Smooth muscle cell (in vitro differentiated cells): ENCODE measurements around the gene OOSP2. TPM values are rescaled to one million over a fixed set of nuclear protein-coding genes. Genes with fewer than 3 reads are reported as not detected.

Source experiments
- DNase-seq: peaks from one replicate; lab custom pipeline; 2025; ENCODE audit not compliant: unreplicated experiment; lab: John Stamatoyannopoulos, UW
- H2AFZ ChIP-seq: fragments of 200-600 bp; sonication (generic); 2 replicates; pipeline ENCODE4 v1.6.0; 2016; ENCODE audit warnings: antibody characterized with exemption, low read depth, mild to moderate bottlenecking
- H3F3A ChIP-seq: fragments of 200-600 bp; sonication (generic); 2 replicates; pipeline ENCODE4 v1.6.0; 2017; ENCODE audit warnings: antibody characterized with exemption, low read depth
- H3K27ac ChIP-seq: fragments of 200-600 bp; sonication (generic); 2 replicates; pipeline ENCODE4 v1.5.1; 2016; ENCODE audit warnings: low read depth, mild to moderate bottlenecking
- H3K27me3 ChIP-seq: fragments of 200-600 bp; sonication (generic); 2 replicates; pipeline ENCODE4 v1.6.1; 2016; ENCODE audit warnings: low read depth, mild to moderate bottlenecking
- H3K36me3 ChIP-seq: fragments of 200-600 bp; sonication (generic); 2 replicates; pipeline ENCODE4 v1.5.1; 2016; ENCODE audit warnings: low read depth
- H3K4me1 ChIP-seq: fragments of 200-600 bp; sonication (generic); 2 replicates; pipeline ENCODE4 v1.5.1; 2016; ENCODE audit warnings: low read depth
- H3K4me2 ChIP-seq: fragments of 200-600 bp; sonication (generic); 2 replicates; pipeline ENCODE4 v1.6.0; 2016; ENCODE audit warnings: mild to moderate bottlenecking
- H3K4me3 ChIP-seq: fragments of 200-600 bp; sonication (generic); 2 replicates; pipeline ENCODE4 v1.5.1; 2016; ENCODE audit warnings: mild to moderate bottlenecking
- H3K79me2 ChIP-seq: fragments of 200-600 bp; sonication (generic); 2 replicates; pipeline ENCODE4 v1.6.0; 2016; ENCODE audit warnings: low read depth, mild to moderate bottlenecking
- H3K9ac ChIP-seq: fragments of 200-600 bp; sonication (generic); 2 replicates; pipeline ENCODE4 v1.6.0; 2016; ENCODE audit warnings: low read depth
- H3K9me3 ChIP-seq: fragments of 200-600 bp; sonication (generic); replicated peaks from 2 replicates; pipeline ENCODE4 v1.5.1; 2016; ENCODE audit warnings: low read depth
- H4K20me1 ChIP-seq: fragments of 200-600 bp; sonication (generic); 2 replicates; pipeline ENCODE4 v1.6.0; 2016; ENCODE audit warnings: low read depth
- WGBS: methylation state at CpG from one replicate; pipeline ENCODE4 v1.1.7; 2016; ENCODE audit warnings: low lambda C conversion rate; 5-methylcytosine and 5-hydroxymethylcytosine counted together
- polyA plus RNA-seq: library from polyadenylated mRNA; unstranded; fragments of >200 nt; fragmentation: Nextera tagmentation; extraction: Ambion mirVana; gene quantifications from 2 replicates; pipeline ENCODE4 v1.2.1, GENCODE V29; 2016
- total RNA-seq: library from RNA; depleted of rRNA; stranded (reverse); fragments of >200 nt; gene quantifications from 2 replicates; pipeline ENCODE4 v1.2.3, GENCODE V29; 2014
- TF ChIP-seq, protein P1 (sequence below): fragments of 200-600 bp; sonication (generic); IDR thresholded peaks from 2 replicates; pipeline ENCODE4 v1.5.1; 2017; ENCODE audit warnings: borderline replicate concordance, mild to moderate bottlenecking, antibody characterized with exemption; ENCODE audit not compliant: insufficient read depth, poor library complexity, severe bottlenecking

The OOSP2 gene
- total and polyA plus RNA-seq, 2 experiments from 2014 or later: not detected

DNA sequence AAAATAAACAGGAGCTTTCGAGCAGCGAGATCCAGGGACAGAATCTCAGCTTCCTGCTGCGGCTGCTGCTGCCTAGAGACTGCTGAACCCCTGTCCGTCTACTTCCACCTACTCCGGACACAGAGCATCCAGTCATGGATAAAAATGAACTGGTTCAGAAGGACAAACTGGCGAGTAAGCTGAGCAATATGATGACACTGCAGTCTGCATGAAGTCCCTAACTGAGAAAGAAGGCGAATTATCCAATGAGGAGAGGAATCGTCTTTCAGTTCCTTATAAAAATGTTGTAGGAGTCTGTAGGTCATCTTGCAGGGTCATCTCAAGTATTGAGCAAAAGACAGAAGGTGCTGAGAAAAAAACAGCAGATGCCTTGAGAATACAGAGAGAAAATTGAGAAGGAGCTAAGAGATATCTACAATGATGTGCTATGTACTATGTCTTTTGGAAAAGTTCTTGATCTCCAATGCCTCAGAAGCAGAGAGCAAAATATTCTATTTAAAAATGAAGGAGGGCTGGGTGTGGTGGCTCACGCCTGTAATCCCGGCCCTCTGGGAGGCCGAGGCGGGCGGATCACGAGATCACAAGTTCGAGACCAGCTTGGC, 37.1 kb downstream of the OOSP2 start:
- no peaks in the 10 kb centered on the region for H3K79me2 ChIP-seq
- H3K9me3 ChIP-seq: no peaks in the 10 kb centered on the region
- H3K4me1 ChIP-seq: no peaks in the 10 kb centered on the region
- no peaks in the 10 kb centered on the region for H4K20me1 ChIP-seq
- no peaks in the 10 kb centered on the region for H3K36me3 ChIP-seq
- H3F3A ChIP-seq: no peaks in the 10 kb centered on the region
- WGBS: 81% methylated on average over 15 of the region's 15 CpGs
- H3K27me3 ChIP-seq: no peaks in the 10 kb centered on the region
- H3K27ac ChIP-seq: no peak overlapping the region
- no peak overlapping the region for H3K4me3 ChIP-seq
- DNase-seq: no peak
- TF ChIP-seq, protein P1, sequence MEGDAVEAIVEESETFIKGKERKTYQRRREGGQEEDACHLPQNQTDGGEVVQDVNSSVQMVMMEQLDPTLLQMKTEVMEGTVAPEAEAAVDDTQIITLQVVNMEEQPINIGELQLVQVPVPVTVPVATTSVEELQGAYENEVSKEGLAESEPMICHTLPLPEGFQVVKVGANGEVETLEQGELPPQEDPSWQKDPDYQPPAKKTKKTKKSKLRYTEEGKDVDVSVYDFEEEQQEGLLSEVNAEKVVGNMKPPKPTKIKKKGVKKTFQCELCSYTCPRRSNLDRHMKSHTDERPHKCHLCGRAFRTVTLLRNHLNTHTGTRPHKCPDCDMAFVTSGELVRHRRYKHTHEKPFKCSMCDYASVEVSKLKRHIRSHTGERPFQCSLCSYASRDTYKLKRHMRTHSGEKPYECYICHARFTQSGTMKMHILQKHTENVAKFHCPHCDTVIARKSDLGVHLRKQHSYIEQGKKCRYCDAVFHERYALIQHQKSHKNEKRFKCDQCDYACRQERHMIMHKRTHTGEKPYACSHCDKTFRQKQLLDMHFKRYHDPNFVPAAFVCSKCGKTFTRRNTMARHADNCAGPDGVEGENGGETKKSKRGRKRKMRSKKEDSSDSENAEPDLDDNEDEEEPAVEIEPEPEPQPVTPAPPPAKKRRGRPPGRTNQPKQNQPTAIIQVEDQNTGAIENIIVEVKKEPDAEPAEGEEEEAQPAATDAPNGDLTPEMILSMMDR: no peak
- H2AFZ ChIP-seq: no peak overlapping the region
- no peak overlapping the region for H3K4me2 ChIP-seq
- H3K9ac ChIP-seq: no peak overlapping the region

DNA sequence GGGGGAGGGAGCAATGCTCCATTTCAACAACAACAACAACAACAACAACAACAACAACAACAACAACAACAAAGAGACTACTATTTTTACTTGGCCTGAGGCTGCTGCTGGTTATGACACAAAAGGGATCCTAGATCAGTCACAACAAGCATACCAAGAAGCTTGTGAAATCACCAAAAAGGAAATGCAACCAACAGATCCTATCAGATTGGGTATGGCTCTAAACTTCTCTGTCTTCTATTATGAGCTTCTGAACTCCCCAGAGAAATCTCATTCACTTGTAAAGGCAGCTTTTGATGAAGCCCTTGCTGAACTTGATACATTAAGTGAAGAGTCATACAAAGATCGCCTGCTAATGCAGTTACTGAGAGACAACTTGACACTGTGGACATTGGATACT, 37.8 kb downstream of the OOSP2 start:
- no peaks in the 10 kb centered on the region for H3K36me3 ChIP-seq
- DNase-seq: no peak
- no peaks in the 10 kb centered on the region for H4K20me1 ChIP-seq
- no peak overlapping the region for H3K9ac ChIP-seq
- H3K4me2 ChIP-seq: no peak overlapping the region
- H3K79me2 ChIP-seq: no peaks in the 10 kb centered on the region
- H3K9me3 ChIP-seq: no peaks in the 10 kb centered on the region
- 84% methylated on average over 1 of the region's 1 CpG for WGBS
- no peaks in the 10 kb centered on the region for H3F3A ChIP-seq
- TF ChIP-seq, protein P1: no peak
- H3K27ac ChIP-seq: no peak overlapping the region
- H3K4me3 ChIP-seq: no peak overlapping the region
- no peaks in the 10 kb centered on the region for H3K4me1 ChIP-seq
- H2AFZ ChIP-seq: no peak overlapping the region
- no peaks in the 10 kb centered on the region for H3K27me3 ChIP-seq

DNA sequence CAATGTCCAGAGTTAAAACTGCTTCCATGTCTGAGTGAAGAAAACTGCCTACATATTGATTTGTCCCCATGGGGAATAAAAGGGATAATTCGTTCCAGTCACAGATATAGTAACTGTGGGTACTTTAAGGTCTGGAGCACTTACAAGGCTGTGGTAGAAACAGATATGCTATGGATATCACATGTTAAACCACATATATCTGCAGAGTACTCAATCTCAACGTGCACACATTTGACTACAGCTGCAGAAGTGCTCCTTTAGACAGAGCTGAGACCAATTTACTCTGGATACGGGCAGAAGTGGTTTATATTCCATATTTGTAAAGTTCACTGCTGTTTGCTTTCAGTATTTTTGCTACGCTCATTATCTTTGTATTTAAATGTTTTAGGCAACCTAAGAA, 38.5 kb downstream of the OOSP2 start:
- Histone ChIP-seq H3F3A (no peaks in the 10 kb centered on the region), H3K9me3 (no peaks in the 10 kb centered on the region), H3K4me1 (no peaks in the 10 kb centered on the region), H3K27ac (no peak overlapping the region), H3K79me2 (no peaks in the 10 kb centered on the region), H3K4me3 (no peak overlapping the region), H2AFZ (no peak overlapping the region), H4K20me1 (no peaks in the 10 kb centered on the region), H3K27me3 (no peaks in the 10 kb centered on the region), H3K4me2 (no peak overlapping the region), H3K36me3 (no peaks in the 10 kb centered on the region), H3K9ac (no peak overlapping the region)
- WGBS: 64% methylated on average over 4 of the region's 4 CpGs
- TF ChIP-seq, protein P1: no peak
- no peak for DNase-seq

DNA sequence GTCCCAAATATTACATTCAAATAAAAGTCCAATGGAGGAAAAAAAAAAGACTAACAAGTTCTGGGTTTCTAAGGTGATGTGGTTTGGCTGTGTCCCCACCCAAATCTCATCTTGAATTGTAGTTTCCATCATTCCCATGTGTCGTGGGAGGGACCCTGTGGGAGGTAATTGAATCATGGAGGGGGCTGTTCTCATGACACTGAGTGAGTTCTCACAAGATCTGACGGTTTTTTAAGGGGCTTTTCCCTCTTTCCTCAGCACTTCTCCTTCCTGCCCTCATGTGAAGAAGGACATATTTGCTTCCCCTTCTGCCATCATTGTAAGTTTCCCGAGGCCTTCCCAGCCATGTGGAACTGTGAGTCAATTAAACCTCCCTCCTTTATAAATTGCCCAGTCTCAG, 40.3 kb downstream of the OOSP2 start:
- no peaks in the 10 kb centered on the region for H3K79me2 ChIP-seq
- WGBS: 62% methylated on average over 3 of the region's 3 CpGs
- no peak overlapping the region for H3K9ac ChIP-seq

More for the DNA sequence above, 40.3 kb downstream of the OOSP2 start:
- Histone ChIP-seq H3F3A (no peaks in the 10 kb centered on the region), H3K4me3 (no peak overlapping the region), H3K4me2 (no peak overlapping the region), H3K4me1 (no peaks in the 10 kb centered on the region), H3K9me3 (no peaks in the 10 kb centered on the region), H4K20me1 (no peaks in the 10 kb centered on the region), H2AFZ (no peak overlapping the region), H3K27ac (no peak overlapping the region), H3K27me3 (no peaks in the 10 kb centered on the region), H3K36me3 (no peaks in the 10 kb centered on the region)
- DNase-seq: no peak
- TF ChIP-seq, protein P1: no peak
